ENCODE results near the gene CDT1.

Gene CDT1

GRCh38 chr16:88848557-88848956, 45.0 kb downstream of the CDT1 start:
- Histone ChIP-seq H3K27me3 (ENCODE audit: insufficient read depth, poor library complexity, severe bottlenecking) (no peaks in the 10 kb centered on the region), H3K4me1 (ENCODE audit: insufficient read depth, poor library complexity, severe bottlenecking) (no peaks in the 10 kb centered on the region), H3K36me3 (ENCODE audit: low read depth) (no peaks in the 10 kb centered on the region), H3K4me3 (ENCODE audit: severe bottlenecking) (no peak overlapping the region), H3K27ac (ENCODE audit: poor library complexity, severe bottlenecking) (no peak overlapping the region), H3K9me3 (ENCODE audit: severe bottlenecking) (no peaks in the 10 kb centered on the region)
- ATAC-seq (ENCODE audit: low read depth) (no peak), DNase-seq (ENCODE audit: low spot score) (no peak)
- no peak for TF ChIP-seq CTCF (IDR thresholded peaks at IDR 0.05; ENCODE audit: poor library complexity, severe bottlenecking)

- Histone ChIP-seq H3K4me1 (ENCODE audit: insufficient read depth, poor library complexity, severe bottlenecking) (no peaks in the 10 kb centered on the region), H3K36me3 (ENCODE audit: low read depth) (peaks cover 6% of the 10 kb centered on the region; the same call in 1 of the 2 replicates), H3K27ac (ENCODE audit: poor library complexity, severe bottlenecking) (no peak overlapping the region), H3K27me3 (ENCODE audit: insufficient read depth, poor library complexity, severe bottlenecking) (no peaks in the 10 kb centered on the region), H3K4me3 (ENCODE audit: severe bottlenecking) (no peak overlapping the region), H3K9me3 (ENCODE audit: severe bottlenecking) (no peaks in the 10 kb centered on the region)
- no peak for TF ChIP-seq CTCF (IDR thresholded peaks at IDR 0.05; ENCODE audit: poor library complexity, severe bottlenecking)
- DNase-seq (ENCODE audit: low spot score) (no peak), ATAC-seq (ENCODE audit: low read depth) (no peak)
These were observed 47.1 kb downstream of the CDT1 start for GRCh38 chr16:88850531-88851199.

GRCh38 chr16:88851616-88852015, 48.0 kb downstream of the CDT1 start:
- Histone ChIP-seq H3K4me1 (ENCODE audit: insufficient read depth, poor library complexity, severe bottlenecking) (no peaks in the 10 kb centered on the region), H3K36me3 (ENCODE audit: low read depth) (peaks cover 7% of the 10 kb centered on the region; the same call in 1 of the 2 replicates), H3K4me3 (ENCODE audit: severe bottlenecking) (no peak overlapping the region), H3K9me3 (ENCODE audit: severe bottlenecking) (no peaks in the 10 kb centered on the region), H3K27ac (ENCODE audit: poor library complexity, severe bottlenecking) (no peak overlapping the region), H3K27me3 (ENCODE audit: insufficient read depth, poor library complexity, severe bottlenecking) (no peaks in the 10 kb centered on the region)
- ATAC-seq (ENCODE audit: low read depth): no peak
- DNase-seq (ENCODE audit: low spot score): no peak
- no peak for TF ChIP-seq CTCF (IDR thresholded peaks at IDR 0.05; ENCODE audit: poor library complexity, severe bottlenecking)

- H3K27ac ChIP-seq (ENCODE audit: poor library complexity, severe bottlenecking): no peak overlapping the region
- no peaks in the 10 kb centered on the region for H3K27me3 ChIP-seq (ENCODE audit: insufficient read depth, poor library complexity, severe bottlenecking)
- ATAC-seq (ENCODE audit: low read depth): no peak
- no peak for TF ChIP-seq CTCF (IDR thresholded peaks at IDR 0.05; ENCODE audit: poor library complexity, severe bottlenecking)
- H3K9me3 ChIP-seq (ENCODE audit: severe bottlenecking): no peaks in the 10 kb centered on the region
- H3K4me1 ChIP-seq (ENCODE audit: insufficient read depth, poor library complexity, severe bottlenecking): no peaks in the 10 kb centered on the region
- H3K4me3 ChIP-seq (ENCODE audit: severe bottlenecking): no peak overlapping the region
- H3K36me3 ChIP-seq (ENCODE audit: low read depth): peaks cover 7% of the 10 kb centered on the region; the same call in 1 of the 2 replicates
- no peak for DNase-seq (ENCODE audit: low spot score)
These were observed 49.8 kb downstream of the CDT1 start for GRCh38 chr16:88853325-88853941.

Measured in RWPE2 (cell line).